ENCODE results near the gene LMTK2. TPM values are rescaled to one million over a fixed set of nuclear protein-coding genes. Genes with fewer than 3 reads are reported as not detected.

Gene LMTK2
- total RNA-seq, 4 donors from 2014 or later: 22.5 to 31.7 (median 28.4) TPM

- Histone ChIP-seq H3K36me3 (peaks cover 0 to 27% (median 11%) of the 10 kb centered on the region in 4 donors), H3K9me3 (no peaks in the 10 kb centered on the region), H3K27ac (replicated peaks in 1 of 4) (peak overlapping the region in 3 of 4 donors; percentile 14 to 91 (median 49)), H3K4me3 (no peak overlapping the region), H3K4me1 (peaks cover 43 to 57% (median 51%) of the 10 kb centered on the region in 4 donors), H3K27me3 (no peaks in the 10 kb centered on the region)
- 68% methylated on average over 6 of the region's 6 CpGs for WGBS
- TF ChIP-seq EP300 (IDR thresholded peaks at IDR 0.05): no peak
- TF ChIP-seq, protein P1, sequence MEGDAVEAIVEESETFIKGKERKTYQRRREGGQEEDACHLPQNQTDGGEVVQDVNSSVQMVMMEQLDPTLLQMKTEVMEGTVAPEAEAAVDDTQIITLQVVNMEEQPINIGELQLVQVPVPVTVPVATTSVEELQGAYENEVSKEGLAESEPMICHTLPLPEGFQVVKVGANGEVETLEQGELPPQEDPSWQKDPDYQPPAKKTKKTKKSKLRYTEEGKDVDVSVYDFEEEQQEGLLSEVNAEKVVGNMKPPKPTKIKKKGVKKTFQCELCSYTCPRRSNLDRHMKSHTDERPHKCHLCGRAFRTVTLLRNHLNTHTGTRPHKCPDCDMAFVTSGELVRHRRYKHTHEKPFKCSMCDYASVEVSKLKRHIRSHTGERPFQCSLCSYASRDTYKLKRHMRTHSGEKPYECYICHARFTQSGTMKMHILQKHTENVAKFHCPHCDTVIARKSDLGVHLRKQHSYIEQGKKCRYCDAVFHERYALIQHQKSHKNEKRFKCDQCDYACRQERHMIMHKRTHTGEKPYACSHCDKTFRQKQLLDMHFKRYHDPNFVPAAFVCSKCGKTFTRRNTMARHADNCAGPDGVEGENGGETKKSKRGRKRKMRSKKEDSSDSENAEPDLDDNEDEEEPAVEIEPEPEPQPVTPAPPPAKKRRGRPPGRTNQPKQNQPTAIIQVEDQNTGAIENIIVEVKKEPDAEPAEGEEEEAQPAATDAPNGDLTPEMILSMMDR (IDR thresholded peaks at IDR 0.05): no peak
- TF ChIP-seq POLR2A (IDR thresholded peaks at IDR 0.05; ENCODE audit: low read depth): no peak
- TF ChIP-seq POLR2AphosphoS5 (IDR thresholded peaks at IDR 0.05): no peak
- intact Hi-C loops (cut with DNase I): loop anchor here (5.0 kb wide), 1 partner anchor 33 kb away; the partner anchor contains the start of gene BRI3
- no peak for DNase-seq (ENCODE audit: extremely low spot score)
Observed at GRCh38 chr7:98249106-98249505, 142.4 kb downstream of the LMTK2 start.

- no peaks in the 10 kb centered on the region for H3K27me3 ChIP-seq
- H3K9me3 ChIP-seq: no peaks in the 10 kb centered on the region
- peak overlapping the region; percentile 81 to 93 (median 87) for H3K4me3 ChIP-seq
- DNase-seq (ENCODE audit: extremely low spot score): no peak
- intact Hi-C loops (cut with DNase I): no loop called here
- 72% methylated on average over 3 of the region's 3 CpGs for whole genome bisulfite sequencing
- no peak for TF ChIP-seq EP300 (IDR thresholded peaks at IDR 0.05)
- no peak for TF ChIP-seq POLR2A (IDR thresholded peaks at IDR 0.05; ENCODE audit: low read depth)
- no peak for TF ChIP-seq POLR2AphosphoS5 (IDR thresholded peaks at IDR 0.05)
- TF ChIP-seq, protein P1 (IDR thresholded peaks at IDR 0.05): no peak
- peak overlapping the region; percentile 78 to 91 (median 85) for H3K27ac ChIP-seq (replicated peaks in 1 of 4)
- peaks cover 41 to 51% (median 44%) of the 10 kb centered on the region in 4 donors for H3K4me1 ChIP-seq
- H3K36me3 ChIP-seq: peaks cover 0 to 22% (median 6%) of the 10 kb centered on the region in 4 donors
Observed at GRCh38 chr7:98250789-98251188, 144.1 kb downstream of the LMTK2 start.

- peak overlapping the region; percentile 78 to 91 (median 85) for H3K27ac ChIP-seq (replicated peaks in 1 of 4)
- intact Hi-C loops (cut with DNase I): no loop called here
- no peaks in the 10 kb centered on the region for H3K9me3 ChIP-seq
- no peak for DNase-seq (ENCODE audit: extremely low spot score)
- no peaks in the 10 kb centered on the region for H3K27me3 ChIP-seq
- TF ChIP-seq EP300 (IDR thresholded peaks at IDR 0.05): no peak
- TF ChIP-seq POLR2A (IDR thresholded peaks at IDR 0.05; ENCODE audit: low read depth): no peak
- TF ChIP-seq, protein P1 (IDR thresholded peaks at IDR 0.05): no peak
- no peak for TF ChIP-seq POLR2AphosphoS5 (IDR thresholded peaks at IDR 0.05)
- H3K4me3 ChIP-seq: peak overlapping the region; percentile 81 to 93 (median 87)
- peaks cover 0 to 22% (median 6%) of the 10 kb centered on the region in 4 donors for H3K36me3 ChIP-seq
- WGBS: 37% methylated on average over 9 of the region's 9 CpGs
- H3K4me1 ChIP-seq: peaks cover 37 to 51% (median 44%) of the 10 kb centered on the region in 4 donors
Observed at GRCh38 chr7:98251231-98251600, 144.6 kb downstream of the LMTK2 start.

- Histone ChIP-seq H3K27ac (replicated peaks in 1 of 4) (peak within 1 kb of the TSS; percentile 78 to 91 (median 85)), H3K36me3 (peaks cover 1 to 28% (median 9%) of the 10 kb centered on the region in 4 donors), H3K4me3 (peak within 1 kb of the TSS; percentile 81 to 93 (median 87)), H3K4me1 (peaks cover 31 to 51% (median 44%) of the 10 kb centered on the region in 4 donors), H3K27me3 (no peaks in the 10 kb centered on the region), H3K9me3 (no peaks in the 10 kb centered on the region)
- TF ChIP-seq, protein P1 (IDR thresholded peaks at IDR 0.05): no peak
- TF ChIP-seq POLR2AphosphoS5 (IDR thresholded peaks at IDR 0.05): peak; percentile 81 to 86
- DNase-seq (ENCODE audit: extremely low spot score): peak; percentile 98
- intact Hi-C loops (cut with DNase I): no loop called here
- under 1% methylated on average over 23 of the region's 69 CpGs for WGBS
Observed at GRCh38 chr7:98251601-98252424, 145.2 kb downstream of the LMTK2 start, which contains the start of gene TECPR1. TSS of gene TECPR1 (minus strand) at chr7:98252232. CDS start at chr7:98246146, 6,086 bp downstream.
